LNCAP (cell line): ENCODE measurements around the gene WFDC10B.

ENCODE experiments used
- CTCF ChIP-seq: fragments of 450-650 bp; IDR thresholded peaks from 2 replicates; pipeline ENCODE4 v1.5.1; 2017; ENCODE audit warnings: mild to moderate bottlenecking

WFDC10B gene

GRCh38 chr20:45727044-45727443 is 22.2 kb upstream of the WFDC10B start:
- no peak for TF ChIP-seq CTCF

GRCh38 chr20:45725134-45725533 is 20.3 kb upstream of the WFDC10B start:
- TF ChIP-seq CTCF, result no peak

- TF ChIP-seq CTCF, result no peak
These were observed 17.2 kb upstream of the WFDC10B start, which contains the start of gene SPINT4 for GRCh38 chr20:45722047-45722446. SPINT4 (plus strand) TSS chr20:45722347; CDS start chr20:45722368, 21 bp downstream.

- no peak for TF ChIP-seq CTCF
These were observed 2.9 kb downstream of the WFDC10B start, which contains the start of gene WFDC13 for GRCh38 chr20:45701873-45702272. WFDC13 (plus strand) TSS chr20:45702038; CDS start chr20:45702124, 86 bp downstream.

- TF ChIP-seq CTCF, result no peak
These were observed 3.7 kb downstream of the WFDC10B start for GRCh38 chr20:45701104-45701503.

GRCh38 chr20:45695496-45695895 is 9.3 kb downstream of the WFDC10B start:
- no peak for TF ChIP-seq CTCF

GRCh38 chr20:45685896-45686295 is 18.9 kb downstream of the WFDC10B start:
- no peak for TF ChIP-seq CTCF

GRCh38 chr20:45679650-45680049 is 25.2 kb downstream of the WFDC10B start:
- no peak for TF ChIP-seq CTCF
